NCI-H82 treated with DMSO at 0.1 percent for 48 hours (cell line): ENCODE measurements around the gene ELOVL5.

Source experiments
- DNase-seq: peaks from one replicate; lab custom pipeline; 2025; ENCODE audit not compliant: unreplicated experiment; lab: John Stamatoyannopoulos, UW

ELOVL5 gene

DNA sequence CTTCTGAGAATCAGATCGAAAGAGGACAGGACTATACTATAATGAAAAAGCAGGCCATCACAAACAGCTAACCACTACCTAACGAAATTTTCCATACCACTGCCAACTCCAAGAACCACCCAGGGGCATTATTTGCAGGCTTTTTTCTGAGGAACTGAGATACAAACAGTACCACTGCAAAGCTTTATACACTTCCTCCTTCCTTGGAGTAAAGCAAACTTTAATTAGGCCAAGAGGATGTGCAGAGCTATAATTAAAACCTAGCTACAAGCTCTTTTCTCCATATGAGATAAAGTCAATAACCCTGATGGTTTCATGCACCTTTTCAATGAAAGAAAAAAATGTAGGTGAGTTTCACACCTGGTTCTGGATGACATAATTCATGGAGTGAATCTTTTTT is 68.5 kb downstream of the ELOVL5 start:
- DNase-seq: no peak

DNA sequence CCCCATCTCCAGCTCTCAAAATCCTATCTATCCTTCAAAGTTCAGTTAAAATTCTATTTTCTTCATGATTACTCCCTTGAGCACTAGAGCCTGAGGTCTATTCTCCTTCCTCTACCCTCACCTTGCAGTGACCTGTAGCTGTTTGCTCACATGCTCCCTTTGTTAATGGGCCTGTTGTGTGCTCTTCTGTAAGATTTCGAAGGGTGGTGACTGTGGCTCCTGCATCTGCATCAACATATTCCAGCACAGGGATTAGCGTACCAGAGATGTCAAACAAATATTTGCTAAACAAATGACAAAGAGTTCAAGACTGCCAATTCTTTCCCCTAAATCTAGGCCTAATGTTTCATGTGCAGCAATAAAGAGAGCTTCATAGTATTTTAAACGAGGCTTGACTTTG is 69.5 kb downstream of the ELOVL5 start:
- DNase-seq: no peak

DNA sequence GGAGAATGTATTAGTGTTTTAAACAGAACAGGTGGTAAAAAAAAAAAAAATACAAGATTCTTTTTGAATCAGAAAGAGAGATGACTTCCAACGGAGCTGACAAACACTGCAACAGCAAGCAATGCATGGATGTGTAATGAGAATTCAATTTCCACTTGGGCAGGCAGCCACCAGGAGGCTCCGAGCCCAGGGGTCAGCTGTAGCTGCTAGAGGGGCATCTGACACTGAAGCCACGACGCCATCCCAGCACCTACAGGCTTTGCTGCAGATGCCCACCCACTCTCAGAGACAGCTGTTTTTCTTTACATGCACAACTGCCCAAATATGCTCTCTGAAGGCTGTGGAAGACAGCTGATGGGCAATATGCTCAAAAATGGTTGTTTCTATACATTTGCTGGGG is 75.4 kb downstream of the ELOVL5 start:
- no peak for DNase-seq

DNA sequence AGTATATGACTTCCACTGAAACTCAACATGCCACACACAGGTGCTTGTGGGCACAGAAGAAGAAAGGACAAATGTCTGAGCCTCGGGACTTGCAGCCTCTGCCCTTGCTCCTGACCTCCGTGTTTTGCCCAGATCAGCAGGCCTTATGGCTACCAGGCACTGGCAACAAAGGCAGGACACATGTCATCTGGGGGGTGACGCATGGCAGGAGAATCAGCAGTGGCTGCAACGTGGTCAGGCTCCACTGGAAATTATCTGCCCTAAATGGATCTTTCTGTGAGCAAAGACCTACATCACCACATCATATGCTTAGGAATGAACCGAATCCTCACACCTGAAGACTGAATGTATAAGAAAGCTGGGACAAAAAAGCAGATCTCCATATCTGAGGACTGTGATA is 78.9 kb downstream of the ELOVL5 start:
- DNase-seq: no peak

DNA sequence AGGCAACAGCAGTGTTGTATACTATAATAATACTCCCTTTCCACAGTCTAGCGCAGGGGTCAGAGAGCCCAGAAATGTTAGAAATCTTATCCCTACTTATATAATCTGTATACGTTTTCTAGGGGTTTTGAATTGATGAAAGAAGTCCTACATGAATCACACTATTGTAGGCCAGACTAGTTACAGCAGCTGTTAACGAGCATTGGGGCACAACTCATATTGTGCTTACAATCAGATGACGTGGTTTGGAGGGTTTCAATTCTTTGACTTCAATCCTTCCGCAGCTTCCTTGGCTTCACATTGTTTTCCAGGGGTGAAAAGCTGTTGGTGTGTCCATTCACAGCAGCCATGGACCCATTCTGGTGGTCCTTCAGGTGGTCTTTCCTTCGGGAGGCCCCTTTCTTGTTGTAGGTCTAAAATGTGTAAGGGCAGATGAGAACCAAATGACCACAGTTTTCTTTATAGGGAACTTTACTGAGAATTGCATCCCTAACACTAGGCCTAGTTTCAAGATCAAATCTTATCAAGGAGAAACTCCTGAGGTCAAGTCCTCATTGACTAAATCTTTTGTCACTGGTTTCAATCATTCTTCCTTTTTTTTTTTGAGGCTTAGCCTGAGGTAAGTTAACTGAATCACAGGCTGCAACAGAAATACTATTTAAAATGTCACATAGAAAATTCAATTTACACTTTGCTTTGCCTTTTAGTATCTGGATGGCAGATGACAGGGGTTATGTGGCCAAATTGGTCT is 79.7 kb downstream of the ELOVL5 start:
- no peak for DNase-seq

DNA sequence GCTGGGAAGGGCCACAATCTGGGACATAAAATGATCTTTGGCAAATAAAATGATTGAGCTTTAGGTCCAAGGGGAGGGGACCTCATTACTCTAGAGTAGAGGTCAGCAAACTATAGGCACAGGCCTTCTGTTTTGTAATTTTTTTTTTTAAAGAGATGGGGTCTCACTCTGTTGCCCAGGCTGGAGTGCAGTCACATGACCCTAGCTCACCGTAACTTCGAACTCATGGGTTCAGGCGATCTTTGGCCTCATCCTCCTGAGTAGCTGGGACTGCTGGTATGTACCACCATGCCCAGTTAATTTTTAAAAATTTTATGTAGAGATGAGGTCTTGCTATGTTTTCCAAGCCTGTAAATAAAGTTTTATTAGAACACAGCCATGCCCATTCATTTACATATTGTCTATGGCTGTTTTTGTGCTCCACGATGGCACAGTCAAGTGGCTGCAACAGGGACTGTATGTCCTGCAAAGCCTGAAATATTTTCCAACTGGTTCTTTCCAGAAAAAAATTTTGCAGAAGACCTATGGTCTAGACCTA is 82.1 kb downstream of the ELOVL5 start:
- no peak for DNase-seq

DNA sequence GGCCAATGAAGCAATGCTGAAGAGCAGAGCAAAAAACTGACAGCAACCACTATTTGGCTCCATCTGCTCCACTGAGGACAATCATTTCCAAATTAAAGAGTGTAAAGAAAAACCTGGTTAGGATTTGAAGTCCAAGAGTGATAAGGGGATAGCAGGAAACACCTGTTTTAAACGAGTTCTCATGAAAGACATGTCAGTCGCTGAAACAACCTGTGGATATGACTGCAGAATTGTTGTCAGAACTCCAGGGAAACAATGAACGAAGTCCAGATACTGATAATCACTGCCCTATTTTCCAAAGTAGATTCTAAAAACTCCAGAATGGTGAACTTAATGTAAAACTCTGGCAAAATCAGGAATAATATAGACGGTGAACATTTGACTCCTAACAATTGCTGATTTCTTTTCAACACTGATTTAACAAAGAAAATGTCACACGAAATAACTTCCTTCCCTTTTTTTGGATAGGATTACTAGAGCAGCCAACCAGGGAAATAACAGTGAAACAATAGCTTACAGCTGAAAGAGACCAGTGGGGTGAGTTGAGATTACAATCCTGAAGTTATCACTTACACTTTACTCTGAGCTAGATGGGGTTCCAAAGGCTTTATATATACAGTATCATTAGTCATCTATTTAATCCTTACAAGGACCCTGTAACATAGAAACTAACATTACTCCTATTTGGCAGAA is 83.7 kb downstream of the ELOVL5 start:
- DNase-seq: no peak

DNA sequence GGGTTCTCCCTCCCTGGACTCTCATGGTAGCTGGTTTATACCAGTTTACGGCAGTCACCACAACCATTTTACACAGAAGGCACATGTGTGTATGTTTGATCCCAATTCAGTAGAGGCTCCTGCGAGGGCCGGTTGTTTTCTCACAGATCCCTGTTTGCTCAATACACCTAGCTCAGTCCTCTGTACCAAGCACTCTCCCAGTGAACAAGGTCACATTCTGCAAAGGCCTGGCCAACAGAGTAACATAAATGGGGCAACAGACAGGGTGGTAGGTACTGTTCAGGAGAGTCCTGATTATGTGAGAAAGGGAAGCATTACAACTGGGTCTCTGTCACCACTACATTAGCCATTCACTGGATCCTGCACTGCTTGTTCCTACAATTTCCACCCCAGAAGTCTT is 84.4 kb downstream of the ELOVL5 start:
- DNase-seq: no peak

DNA sequence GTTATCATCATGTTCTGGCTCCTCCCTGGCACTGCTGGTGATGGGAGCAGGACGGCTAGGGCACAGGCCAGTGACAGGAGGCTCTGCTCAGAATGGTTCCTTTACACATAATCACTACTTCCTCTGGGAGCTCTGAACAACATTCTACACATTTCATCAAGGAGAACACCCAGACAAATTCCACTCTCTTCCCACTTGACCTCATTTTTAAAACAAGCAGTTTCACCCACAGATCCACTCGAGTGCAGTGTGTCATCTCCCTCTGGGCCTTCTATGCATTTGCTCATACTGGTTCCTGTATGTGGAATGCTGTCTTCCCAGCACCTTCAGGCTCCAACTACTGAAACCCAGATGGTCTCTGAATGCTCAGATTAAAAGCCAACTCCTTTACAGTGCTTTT is 84.8 kb downstream of the ELOVL5 start:
- no peak for DNase-seq

DNA sequence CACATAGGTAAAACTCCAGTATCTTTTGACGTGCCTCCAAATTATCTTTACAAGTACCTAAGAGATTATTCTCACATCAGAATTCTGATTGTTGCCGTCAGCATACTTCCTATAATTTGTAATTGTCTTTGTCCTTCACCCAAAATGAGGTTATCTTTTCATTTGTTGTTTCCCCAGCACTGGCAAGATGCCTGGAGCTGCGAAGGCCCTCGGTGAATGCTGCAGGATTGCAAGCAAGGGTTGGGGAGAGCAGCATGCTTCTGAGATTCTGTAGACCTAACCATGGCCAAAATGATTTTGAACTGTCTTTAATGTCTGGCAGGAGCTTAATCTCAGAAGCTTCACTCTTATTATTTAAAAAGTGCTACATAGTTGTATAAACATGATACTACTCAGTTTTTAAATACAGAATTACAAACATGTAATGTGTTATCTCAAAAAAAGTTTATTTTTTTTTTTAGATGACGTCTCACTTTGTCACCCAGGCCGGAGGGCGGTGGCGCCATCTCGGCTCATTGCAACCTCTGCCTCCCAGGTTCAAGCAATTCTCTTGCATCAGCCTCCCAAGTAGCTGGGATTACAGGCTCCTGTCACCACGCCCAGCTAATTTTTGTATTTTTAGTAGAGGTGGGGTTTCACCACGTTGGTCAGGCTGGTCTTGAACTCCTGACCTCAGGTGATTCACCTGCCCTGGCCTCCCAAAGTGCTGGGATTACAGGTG is 88.7 kb downstream of the ELOVL5 start:
- DNase-seq: no peak

DNA sequence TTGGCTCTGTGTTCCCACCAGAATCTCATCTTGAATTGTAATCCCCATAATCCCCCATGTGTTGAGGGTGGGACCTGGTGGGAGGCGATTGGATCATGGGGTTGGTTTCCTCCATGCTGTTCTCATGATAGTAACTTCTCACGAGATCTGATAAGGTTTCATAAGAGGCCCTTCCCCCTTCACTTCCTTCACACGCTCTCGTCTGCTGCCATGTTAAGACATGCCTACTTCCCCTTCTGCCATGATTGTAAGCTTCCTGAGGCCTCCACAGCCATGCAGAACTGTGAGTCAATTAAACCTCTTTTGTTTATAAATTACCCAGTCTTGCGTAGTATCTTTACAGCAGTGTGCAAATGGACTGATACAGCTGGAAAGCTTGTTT is 90.0 kb downstream of the ELOVL5 start:
- no peak for DNase-seq

DNA sequence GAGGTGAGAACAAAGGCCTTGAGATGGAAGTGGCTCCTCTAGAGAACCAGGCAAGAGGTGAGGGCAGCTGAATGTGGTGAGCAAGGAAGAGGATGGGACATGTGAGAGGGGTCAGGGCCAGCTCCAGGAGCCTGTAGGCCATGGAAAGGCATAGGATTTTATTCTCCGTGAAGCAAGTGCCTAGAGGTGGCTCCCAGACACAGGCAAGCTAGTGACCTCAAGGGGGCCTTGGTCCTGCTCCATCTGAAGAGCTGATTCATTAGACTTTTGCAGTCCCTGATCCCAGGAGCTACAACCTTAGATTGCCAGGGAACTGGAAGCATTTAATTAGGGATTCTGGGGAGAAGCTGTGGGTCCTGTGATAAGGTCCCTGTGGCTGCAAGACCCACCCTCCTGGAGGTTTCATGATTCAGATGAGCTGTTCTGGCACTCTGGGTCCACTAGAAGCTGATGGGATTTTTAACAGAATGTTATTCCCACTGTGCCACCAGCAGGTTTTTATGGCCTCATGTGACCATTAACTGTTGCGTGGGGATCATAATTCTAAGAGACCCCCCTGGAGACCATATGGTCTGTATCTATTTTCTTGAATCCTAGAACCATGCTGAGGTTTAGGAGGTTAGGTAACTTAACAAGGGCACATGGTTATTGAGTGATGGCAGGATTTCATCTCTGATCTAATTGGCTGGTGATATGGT is 90.5 kb downstream of the ELOVL5 start:
- no peak for DNase-seq

DNA sequence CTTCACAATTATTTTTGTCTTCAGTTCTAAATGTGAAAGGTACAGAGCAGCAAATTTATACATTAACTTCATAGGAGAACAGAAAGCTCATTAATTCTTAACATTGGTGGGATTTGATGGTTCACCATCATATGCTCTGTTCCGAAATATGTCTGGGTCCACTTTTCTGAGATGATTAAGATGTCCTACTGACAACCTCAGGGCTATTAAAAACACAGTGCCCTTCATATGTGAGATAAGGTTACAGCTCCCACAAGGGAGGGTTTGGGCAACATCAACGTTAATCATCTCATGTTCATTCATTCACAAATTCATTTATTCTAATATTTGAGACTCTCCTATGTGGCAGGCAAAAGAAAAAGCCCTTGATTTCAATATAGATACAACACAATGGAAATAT is 91.2 kb downstream of the ELOVL5 start:
- no peak for DNase-seq

DNA sequence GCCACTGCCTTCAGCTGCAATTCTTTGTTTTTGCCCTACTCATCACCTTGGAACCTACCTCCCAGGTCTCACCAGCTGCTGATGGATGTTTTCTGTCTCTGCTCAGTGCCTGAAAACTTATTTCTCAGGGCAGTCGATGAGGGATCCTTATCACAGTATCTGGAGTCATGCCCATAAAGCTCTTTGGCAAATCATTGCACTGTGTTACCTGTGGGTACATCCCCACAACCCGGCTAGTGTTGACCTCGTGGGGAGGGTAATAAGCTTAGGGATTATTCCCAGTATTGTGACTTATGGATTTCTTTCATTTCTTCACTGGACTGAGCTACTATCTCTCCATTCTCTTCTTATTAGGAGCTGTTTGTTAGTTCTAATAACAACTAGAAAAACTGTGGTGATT is 91.7 kb downstream of the ELOVL5 start:
- no peak for DNase-seq

DNA sequence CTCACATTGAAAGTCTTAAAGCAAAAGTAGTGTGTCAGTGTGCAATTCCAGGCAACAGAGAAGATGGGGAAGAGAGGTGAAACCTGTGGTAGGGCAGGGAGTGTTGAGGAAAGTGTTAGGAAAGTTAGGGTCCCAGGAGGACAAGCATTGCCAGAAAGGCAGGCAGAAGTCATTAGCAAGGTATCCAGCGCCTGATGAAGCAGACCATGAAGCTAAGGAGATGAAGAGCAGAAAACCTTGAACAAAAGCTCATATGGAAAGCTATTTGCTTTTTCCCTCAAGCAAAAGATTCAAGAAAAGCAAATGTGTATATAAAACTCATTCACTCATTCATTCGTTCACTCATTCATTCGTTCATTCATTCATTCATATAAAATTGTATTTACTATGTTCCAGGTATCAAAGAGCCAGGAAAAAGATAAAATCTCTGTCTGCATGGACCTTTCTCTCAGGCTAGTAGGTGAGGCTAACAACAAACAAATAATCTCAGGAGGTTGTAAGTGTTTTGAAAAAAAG is 96.5 kb downstream of the ELOVL5 start:
- DNase-seq: no peak

DNA sequence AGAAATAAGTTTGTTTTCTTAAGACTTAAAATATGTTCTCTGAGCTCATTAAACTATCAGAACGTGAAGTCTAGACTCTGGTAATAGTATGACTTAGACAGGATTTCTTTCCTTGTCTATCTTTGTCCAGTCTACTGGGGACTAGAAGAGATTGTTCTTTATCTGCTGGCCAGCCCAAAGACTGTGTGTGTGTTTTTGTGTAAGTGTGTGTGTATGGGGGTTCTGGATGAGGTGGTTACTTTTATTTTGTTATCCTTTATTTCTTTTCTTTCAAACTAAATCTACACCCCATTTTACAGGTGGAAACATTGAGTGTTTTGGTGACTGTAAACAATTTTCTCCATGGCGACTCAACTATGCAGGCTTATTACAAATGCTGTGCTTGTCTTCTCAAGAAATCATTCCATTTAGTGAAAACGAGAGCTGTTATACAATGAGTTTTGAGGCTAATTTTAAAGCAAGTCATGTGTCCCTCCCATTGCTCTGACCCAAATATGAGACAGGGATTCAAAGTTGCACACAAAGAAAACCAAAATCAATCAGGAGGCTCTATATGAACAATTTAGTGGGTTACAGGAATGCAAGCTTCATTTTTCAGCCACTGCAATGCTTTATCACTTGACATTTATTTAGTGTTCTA is 97.6 kb downstream of the ELOVL5 start:
- no peak for DNase-seq

DNA sequence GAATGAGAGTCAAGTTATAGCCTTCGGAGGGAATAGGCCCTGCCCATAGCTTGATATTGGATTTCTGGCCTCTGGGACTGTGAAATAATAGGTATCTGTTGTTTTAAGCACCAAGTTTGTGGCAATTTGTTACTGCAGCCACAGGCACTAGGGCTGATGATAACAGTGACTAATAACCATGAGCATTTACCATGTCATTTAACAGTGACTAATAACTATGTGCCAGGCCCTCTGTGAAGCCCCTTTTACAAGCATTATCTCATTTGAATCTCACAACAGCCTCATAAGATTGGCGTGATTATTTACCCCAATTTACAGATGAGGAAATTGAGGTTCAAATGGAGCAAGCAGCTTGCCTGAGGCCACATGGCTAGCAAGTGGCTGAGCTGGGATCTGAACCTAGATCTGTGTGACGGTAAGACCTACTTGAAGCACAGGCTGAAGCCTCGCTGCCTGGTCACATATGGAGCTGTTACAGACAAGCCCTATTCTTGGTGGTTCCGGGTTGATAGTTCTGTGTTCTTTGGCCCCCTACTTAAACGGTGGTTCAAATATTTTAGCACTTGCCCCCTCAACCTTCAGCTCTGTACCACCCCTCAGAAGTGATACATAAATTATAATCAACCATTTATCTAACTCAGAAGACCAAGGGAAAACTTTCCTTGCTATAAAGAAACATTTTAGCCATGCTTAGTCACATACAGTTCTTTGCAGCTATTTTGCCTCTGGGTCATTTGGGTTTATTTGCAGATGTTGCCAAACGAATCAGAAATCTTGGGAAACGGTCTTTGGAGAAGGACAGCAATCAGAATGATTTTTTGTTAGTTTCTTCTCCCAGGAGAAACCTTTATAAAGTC is 98.3 kb downstream of the ELOVL5 start:
- no peak for DNase-seq

DNA sequence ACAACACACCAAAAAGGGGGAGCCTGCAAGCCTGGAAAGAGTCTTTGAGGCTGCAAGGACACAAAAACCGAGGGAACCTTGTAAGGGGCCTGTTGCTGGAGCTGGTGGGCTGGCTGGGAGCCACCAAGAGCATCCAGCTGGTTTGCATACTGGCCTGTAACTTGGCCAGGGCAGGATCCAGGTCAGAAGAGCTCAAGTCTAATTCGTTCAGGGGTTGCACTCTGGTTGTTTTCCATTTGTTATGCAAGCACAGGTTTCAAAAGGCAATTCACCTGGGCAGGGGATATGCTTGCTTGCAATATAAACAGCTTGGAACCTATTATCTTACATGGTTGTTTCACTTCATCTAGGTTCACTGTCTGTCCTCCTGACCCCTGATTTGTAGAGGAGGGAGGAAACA is 101.8 kb downstream of the ELOVL5 start:
- no peak for DNase-seq

DNA sequence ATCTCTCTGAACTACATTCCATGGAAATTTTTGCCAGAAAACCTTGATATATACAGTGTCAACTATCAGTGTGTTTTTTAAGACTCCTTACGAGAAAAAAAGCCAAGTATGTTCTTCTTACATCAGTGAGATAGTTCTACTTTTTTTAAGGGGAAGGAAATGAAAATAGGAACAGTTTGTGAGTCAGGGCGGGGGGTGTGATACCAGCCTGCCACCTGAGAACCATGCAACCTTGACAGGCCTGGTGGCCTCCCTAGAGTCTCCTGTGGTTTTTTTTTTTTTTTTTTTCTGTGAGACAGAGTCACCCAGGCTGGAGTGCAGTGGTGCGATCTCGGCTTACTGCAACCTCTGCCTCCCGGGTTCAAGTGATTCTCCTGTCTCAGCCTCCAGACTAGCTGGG is 103.8 kb downstream of the ELOVL5 start:
- DNase-seq: no peak
